Activated CD4-positive, CD25-positive, alpha-beta regulatory T cell treated with anti-CD3 and anti-CD28 coated beads, Interleukin-2, amount 50 U/mL, for 24 hours (primary cell): ENCODE measurements around the gene GAGE12F.
"Not testable (repeated sequence)": the region's sequence is repeated elsewhere in the genome, so short reads cannot be mapped to it uniquely, and the experiment has no call there.

Source experiments
- ATAC-seq, 2 donors: fragments of 150-1000 bp; cut with Tn5 transposase; one replicate each; pipeline ENCODE4 v1.10.0; 2021; ENCODE audit warnings: mild to moderate bottlenecking in 1 of 2, moderate library complexity in 1 of 2

GAGE12F gene, protein sequence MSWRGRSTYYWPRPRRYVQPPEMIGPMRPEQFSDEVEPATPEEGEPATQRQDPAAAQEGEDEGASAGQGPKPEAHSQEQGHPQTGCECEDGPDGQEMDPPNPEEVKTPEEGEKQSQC

DNA sequence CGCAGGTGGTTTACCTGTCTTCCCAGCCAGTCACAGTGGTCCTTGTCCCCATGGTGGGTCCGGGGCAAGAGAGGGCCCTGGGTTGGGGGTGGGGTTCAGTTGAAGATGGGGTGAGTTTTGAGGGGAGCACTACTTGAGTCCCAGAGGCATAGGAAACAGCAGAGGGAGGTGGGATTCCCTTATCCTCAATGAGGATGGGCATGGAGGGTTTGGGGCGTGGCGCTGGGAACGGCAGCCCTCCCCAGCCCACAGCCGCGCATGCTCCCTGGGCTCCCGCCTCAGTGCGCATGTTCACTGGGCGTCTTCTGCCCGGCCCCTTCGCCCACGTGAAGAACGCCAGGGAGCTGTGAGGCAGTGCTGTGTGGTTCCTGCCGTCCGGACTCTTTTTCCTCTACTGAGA lies at the start of gene GAGE12F:
GAGE12F (plus strand) TSS at position 301 of the 400 bp plus-strand sequence. CDS start 1,155 bp downstream, outside the sequence.
- not testable (repeated sequence) for ATAC-seq

GRCh38 chrX:49531877-49532276 lies 28.8 kb upstream of the GAGE12F start, which contains the start of gene GAGE12C:
Gene GAGE12C, plus strand, starts transcription at chrX:49532177. Its CDS starts 1,155 bp downstream, at chrX:49533332.
- not testable (repeated sequence) for ATAC-seq

DNA sequence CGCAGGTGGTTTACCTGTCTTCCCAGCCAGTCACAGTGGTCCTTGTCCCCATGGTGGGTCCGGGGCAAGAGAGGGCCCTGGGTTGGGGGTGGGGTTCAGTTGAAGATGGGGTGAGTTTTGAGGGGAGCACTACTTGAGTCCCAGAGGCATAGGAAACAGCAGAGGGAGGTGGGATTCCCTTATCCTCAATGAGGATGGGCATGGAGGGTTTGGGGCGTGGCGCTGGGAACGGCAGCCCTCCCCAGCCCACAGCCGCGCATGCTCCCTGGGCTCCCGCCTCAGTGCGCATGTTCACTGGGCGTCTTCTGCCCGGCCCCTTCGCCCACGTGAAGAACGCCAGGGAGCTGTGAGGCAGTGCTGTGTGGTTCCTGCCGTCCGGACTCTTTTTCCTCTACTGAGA lies 19.2 kb upstream of the GAGE12F start, which contains the start of gene GAGE12D:
GAGE12D (plus strand) TSS at position 301 of the 400 bp plus-strand sequence. CDS start 1,155 bp downstream, outside the sequence.
- ATAC-seq = not testable (repeated sequence)

DNA sequence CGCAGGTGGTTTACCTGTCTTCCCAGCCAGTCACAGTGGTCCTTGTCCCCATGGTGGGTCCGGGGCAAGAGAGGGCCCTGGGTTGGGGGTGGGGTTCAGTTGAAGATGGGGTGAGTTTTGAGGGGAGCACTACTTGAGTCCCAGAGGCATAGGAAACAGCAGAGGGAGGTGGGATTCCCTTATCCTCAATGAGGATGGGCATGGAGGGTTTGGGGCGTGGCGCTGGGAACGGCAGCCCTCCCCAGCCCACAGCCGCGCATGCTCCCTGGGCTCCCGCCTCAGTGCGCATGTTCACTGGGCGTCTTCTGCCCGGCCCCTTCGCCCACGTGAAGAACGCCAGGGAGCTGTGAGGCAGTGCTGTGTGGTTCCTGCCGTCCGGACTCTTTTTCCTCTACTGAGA lies 9.7 kb upstream of the GAGE12F start, which contains the start of gene GAGE12E:
GAGE12E (plus strand) TSS at position 301 of the 400 bp plus-strand sequence. CDS start 1,155 bp downstream, outside the sequence.
- not testable (repeated sequence) for ATAC-seq

DNA sequence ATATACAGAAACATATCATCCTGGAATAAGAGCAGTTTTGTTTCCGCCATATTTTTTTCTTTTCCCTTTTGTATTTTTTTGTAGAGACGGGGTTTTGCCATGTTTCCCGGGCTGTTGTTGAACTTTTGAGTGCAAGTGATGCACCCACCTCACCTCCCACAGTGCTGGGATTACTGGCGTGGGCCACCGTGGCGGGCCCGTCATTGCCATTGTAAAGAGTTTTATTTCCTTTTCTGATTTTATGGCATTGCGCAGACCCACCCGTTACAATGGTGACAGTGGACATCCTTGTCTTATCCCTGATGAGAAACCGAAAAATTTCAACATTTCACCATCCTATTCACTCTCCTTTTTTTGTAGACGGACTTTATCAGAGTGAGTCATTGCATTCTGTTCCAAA lies 8.1 kb downstream of the GAGE12F start:
- not testable (repeated sequence) for ATAC-seq

DNA sequence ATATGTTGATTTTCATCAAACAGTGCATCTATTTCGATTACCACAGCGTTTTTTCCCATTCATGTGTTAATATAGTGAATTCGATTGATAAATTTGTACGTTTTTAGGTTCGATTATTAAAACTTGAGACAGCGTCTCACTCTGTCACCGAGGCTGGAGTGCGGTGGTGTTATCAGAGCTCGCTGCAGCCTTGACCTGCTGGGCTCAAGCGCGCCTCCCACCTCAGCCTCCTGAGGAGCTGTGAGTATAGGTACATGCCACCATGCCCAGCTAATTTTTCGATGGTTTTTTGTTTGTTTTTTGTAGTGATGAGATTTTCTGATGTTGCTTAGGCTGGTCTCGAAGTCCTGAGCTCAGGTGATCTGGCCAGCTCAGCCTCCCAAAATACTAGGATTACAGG lies 8.5 kb downstream of the GAGE12F start:
- ATAC-seq = not testable (repeated sequence)

DNA sequence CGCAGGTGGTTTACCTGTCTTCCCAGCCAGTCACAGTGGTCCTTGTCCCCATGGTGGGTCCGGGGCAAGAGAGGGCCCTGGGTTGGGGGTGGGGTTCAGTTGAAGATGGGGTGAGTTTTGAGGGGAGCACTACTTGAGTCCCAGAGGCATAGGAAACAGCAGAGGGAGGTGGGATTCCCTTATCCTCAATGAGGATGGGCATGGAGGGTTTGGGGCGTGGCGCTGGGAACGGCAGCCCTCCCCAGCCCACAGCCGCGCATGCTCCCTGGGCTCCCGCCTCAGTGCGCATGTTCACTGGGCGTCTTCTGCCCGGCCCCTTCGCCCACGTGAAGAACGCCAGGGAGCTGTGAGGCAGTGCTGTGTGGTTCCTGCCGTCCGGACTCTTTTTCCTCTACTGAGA lies 9.5 kb downstream of the GAGE12F start, which contains the start of gene GAGE12G:
GAGE12G (plus strand) TSS at position 301 of the 400 bp plus-strand sequence. CDS start 1,155 bp downstream, outside the sequence.
- not testable (repeated sequence) for ATAC-seq

DNA sequence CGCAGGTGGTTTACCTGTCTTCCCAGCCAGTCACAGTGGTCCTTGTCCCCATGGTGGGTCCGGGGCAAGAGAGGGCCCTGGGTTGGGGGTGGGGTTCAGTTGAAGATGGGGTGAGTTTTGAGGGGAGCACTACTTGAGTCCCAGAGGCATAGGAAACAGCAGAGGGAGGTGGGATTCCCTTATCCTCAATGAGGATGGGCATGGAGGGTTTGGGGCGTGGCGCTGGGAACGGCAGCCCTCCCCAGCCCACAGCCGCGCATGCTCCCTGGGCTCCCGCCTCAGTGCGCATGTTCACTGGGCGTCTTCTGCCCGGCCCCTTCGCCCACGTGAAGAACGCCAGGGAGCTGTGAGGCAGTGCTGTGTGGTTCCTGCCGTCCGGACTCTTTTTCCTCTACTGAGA lies 19.0 kb downstream of the GAGE12F start, which contains the start of gene GAGE12H:
GAGE12H (plus strand) TSS at position 301 of the 400 bp plus-strand sequence. CDS start 1,155 bp downstream, outside the sequence.
- not testable (repeated sequence) for ATAC-seq

- not testable (repeated sequence) for ATAC-seq
Measured at GRCh38 chrX:49589196-49589595, 28.6 kb downstream of the GAGE12F start, which contains the start of gene GAGE2A. Gene GAGE2A, plus strand, starts transcription at chrX:49589496. Its CDS starts 1,155 bp downstream, at chrX:49590651.

DNA sequence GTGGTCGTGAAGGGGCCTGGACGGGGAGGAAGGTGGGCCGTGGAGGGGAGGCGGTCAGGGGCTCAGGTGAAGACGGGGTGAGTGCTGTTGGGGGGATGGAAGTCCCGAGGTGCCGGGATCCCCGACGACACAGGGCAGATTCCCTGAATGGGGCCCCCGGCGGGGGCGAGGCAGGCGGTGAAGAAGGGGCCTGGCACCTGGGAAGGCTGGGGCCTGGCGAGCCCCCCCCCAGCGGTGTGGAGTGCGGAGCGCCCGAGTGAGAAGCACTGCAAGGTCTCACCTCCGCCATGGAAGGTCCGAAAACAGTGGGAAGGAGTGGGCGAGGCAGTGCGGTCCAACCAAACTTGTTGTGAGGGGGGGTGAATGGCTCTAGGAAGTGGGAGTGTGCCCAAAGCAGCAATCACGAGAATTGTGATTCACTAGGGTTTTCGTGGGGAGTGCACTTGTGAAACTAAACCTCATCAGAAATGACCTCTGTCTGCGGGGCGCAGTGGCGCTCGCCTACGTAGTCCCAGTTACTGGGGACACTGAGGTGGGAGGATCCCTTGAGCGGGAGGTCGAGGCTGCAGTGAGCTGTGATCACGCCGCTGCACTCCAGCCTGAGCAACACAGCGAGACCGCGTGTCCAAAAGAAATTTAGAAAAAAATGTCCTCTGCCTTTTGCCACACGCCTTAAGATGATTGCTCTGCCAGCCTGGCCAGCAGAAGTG lies 29.3 kb downstream of the GAGE12F start:
- ATAC-seq = not testable (repeated sequence)

- ATAC-seq = not testable (repeated sequence)
Measured at GRCh38 chrX:49590488-49590887, 29.8 kb downstream of the GAGE12F start.

- ATAC-seq = not testable (repeated sequence)
Measured at GRCh38 chrX:49598720-49599119, 38.1 kb downstream of the GAGE12F start, which contains the start of gene GAGE1. Gene GAGE1, plus strand, starts transcription at chrX:49599020. Its CDS starts 1,155 bp downstream, at chrX:49600175.

DNA sequence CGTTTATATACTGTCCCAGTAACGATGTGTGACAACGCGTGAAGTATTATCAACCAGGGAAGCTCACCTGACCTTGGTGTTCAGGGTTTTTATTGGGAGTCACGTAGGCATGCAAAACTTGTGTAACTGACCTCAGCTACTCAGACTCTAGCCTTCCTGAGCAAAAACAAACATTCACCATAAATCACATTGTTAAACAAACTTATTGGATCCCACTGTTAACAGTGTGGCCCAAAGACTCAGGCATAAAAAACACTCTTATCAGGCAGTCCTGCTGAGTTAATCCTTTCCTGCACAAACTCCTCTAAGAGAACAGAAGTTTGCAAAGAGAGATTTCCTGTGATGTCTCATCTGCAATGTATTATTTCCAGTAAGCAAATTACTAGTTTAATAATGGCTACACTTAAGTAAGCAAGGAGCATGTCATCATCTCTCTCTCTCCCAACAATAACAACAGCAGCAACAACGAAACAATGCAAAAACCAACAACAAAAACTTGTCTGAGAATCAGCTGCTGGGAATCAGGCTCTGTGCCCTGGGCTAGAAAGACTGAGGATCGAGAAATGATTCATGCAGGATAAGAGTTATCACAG lies 50.2 kb downstream of the GAGE12F start:
- no peak for ATAC-seq
